ENCODE data around the gene JUND. TPM values are rescaled to one million over a fixed set of nuclear protein-coding genes. Genes with fewer than 3 reads are reported as not detected.

JUND gene
- total RNA-seq, 1 donor from 2014 or later = 176 TPM

GRCh38 chr19:18306888-18307260 lies 25.5 kb upstream of the JUND start:
- Mint-ChIP-seq H3K27ac (ENCODE audit: unreplicated experiment) (peak overlapping the region; percentile 68), H3K4me3 (ENCODE audit: unreplicated experiment) (no peak overlapping the region), H3K36me3 (ENCODE audit: low read depth) (no peaks in the 10 kb centered on the region), H3K27me3 (ENCODE audit: low read depth) (no peaks in the 10 kb centered on the region), H3K4me1 (ENCODE audit: low read depth) (peaks cover 43% of the 10 kb centered on the region), H3K9me3 (ENCODE audit: low read depth) (no peaks in the 10 kb centered on the region)
- no peak for TF ChIP-seq CTCF (IDR thresholded peaks at IDR 0.05)
- DNase-seq (ENCODE audit: low spot score) = no peak

GRCh38 chr19:18306209-18306887 lies 24.9 kb upstream of the JUND start:
- H3K4me1 Mint-ChIP-seq (ENCODE audit: low read depth) = peaks cover 47% of the 10 kb centered on the region
- no peak for DNase-seq (ENCODE audit: low spot score)
- H3K27me3 Mint-ChIP-seq (ENCODE audit: low read depth) = no peaks in the 10 kb centered on the region
- TF ChIP-seq CTCF (IDR thresholded peaks at IDR 0.05) = no peak
- no peak overlapping the region for H3K4me3 Mint-ChIP-seq (ENCODE audit: unreplicated experiment)
- H3K27ac Mint-ChIP-seq (ENCODE audit: unreplicated experiment) = peak overlapping the region; percentile 68
- H3K9me3 Mint-ChIP-seq (ENCODE audit: low read depth) = no peaks in the 10 kb centered on the region
- H3K36me3 Mint-ChIP-seq (ENCODE audit: low read depth) = no peaks in the 10 kb centered on the region

GRCh38 chr19:18304458-18305310 lies 23.3 kb upstream of the JUND start:
- no peak for DNase-seq (ENCODE audit: low spot score)
- Mint-ChIP-seq H3K4me3 (ENCODE audit: unreplicated experiment) (peak overlapping the region; percentile 71), H3K27me3 (ENCODE audit: low read depth) (no peaks in the 10 kb centered on the region), H3K27ac (ENCODE audit: unreplicated experiment) (peak overlapping the region; percentile 98), H3K4me1 (ENCODE audit: low read depth) (peaks cover 54% of the 10 kb centered on the region), H3K36me3 (ENCODE audit: low read depth) (no peaks in the 10 kb centered on the region), H3K9me3 (ENCODE audit: low read depth) (no peaks in the 10 kb centered on the region)
- TF ChIP-seq CTCF (IDR thresholded peaks at IDR 0.05) = peak; percentile 29

- DNase-seq (ENCODE audit: low spot score) = no peak
- TF ChIP-seq CTCF (IDR thresholded peaks at IDR 0.05) = no peak
- peaks cover 57% of the 10 kb centered on the region for H3K4me1 Mint-ChIP-seq (ENCODE audit: low read depth)
- no peaks in the 10 kb centered on the region for H3K27me3 Mint-ChIP-seq (ENCODE audit: low read depth)
- H3K36me3 Mint-ChIP-seq (ENCODE audit: low read depth) = no peaks in the 10 kb centered on the region
- H3K27ac Mint-ChIP-seq (ENCODE audit: unreplicated experiment) = peak overlapping the region; percentile 98
- no peaks in the 10 kb centered on the region for H3K9me3 Mint-ChIP-seq (ENCODE audit: low read depth)
- peak overlapping the region; percentile 58 for H3K4me3 Mint-ChIP-seq (ENCODE audit: unreplicated experiment)
These were observed 22.7 kb upstream of the JUND start for GRCh38 chr19:18304208-18304457.

- no peak overlapping the region for H3K27ac Mint-ChIP-seq (ENCODE audit: unreplicated experiment)
- no peak for DNase-seq (ENCODE audit: low spot score)
- H3K9me3 Mint-ChIP-seq (ENCODE audit: low read depth) = no peaks in the 10 kb centered on the region
These were observed 20.3 kb upstream of the JUND start for GRCh38 chr19:18301718-18302111.

More at GRCh38 chr19:18301718-18302111, 20.3 kb upstream of the JUND start:
- TF ChIP-seq CTCF (IDR thresholded peaks at IDR 0.05) = no peak
- Mint-ChIP-seq H3K4me3 (ENCODE audit: unreplicated experiment) (no peak overlapping the region), H3K27me3 (ENCODE audit: low read depth) (no peaks in the 10 kb centered on the region), H3K4me1 (ENCODE audit: low read depth) (peaks cover 58% of the 10 kb centered on the region), H3K36me3 (ENCODE audit: low read depth) (no peaks in the 10 kb centered on the region)

Data from chondrocyte (in vitro differentiated cells).